ENCODE results near the gene POC1A.

Gene POC1A

GRCh38 chr3:52095990-52096775 lies 58.0 kb downstream of the POC1A start:
- no peak for DNase-seq

DNA sequence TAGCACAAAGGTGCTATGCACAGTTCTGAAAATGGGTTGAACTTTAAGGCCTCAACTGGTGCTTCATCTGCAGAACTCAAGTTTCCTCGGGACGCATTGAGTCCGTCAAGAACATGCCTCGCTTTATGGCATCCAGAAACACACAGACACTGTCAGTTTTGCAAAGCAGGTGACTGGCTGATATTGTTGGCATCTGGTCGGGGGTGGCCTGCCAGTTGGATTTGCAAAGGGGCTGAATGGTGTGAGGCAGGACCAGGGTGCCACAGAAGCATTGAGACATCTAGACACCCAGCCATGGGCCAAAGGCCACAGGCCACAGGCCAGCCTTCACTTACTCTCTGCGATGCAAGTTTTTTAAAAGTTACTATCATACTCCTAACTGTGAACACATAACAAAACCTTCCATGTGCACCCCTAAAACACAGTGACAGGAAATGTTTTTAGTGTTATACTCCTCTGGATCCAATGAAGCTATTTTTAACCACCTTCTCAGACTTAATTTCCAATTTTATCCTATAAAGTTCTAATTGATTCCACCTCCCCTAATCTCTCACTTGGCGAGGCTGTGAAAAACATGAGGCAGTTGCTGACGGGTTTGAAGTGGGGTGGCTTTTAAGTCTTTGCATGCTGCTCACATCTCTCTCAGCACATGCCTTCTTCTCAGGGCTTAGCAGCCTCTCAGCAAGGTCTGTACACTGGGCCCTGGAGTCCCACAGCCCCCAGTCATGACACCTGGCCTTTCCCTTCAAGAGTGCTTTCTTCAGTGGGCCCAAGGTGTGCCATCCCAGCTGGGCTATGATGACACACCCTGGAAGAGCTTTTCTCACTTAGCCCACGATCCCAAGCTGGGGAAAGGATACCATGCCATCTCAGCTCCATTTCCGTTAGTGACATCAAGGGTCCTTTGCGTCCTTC lies 59.4 kb downstream of the POC1A start:
- DNase-seq, result no peak

- no peak for DNase-seq
Measured at GRCh38 chr3:52093756-52094545, 60.3 kb downstream of the POC1A start.

- no peak for DNase-seq
Measured at GRCh38 chr3:52092891-52093290, 61.3 kb downstream of the POC1A start.

- DNase-seq, result no peak
Measured at GRCh38 chr3:52092271-52092660, 62.0 kb downstream of the POC1A start.

GRCh38 chr3:52091586-52092270 lies 62.5 kb downstream of the POC1A start:
- DNase-seq, result no peak

- no peak for DNase-seq
Measured at GRCh38 chr3:52090933-52091468, 63.2 kb downstream of the POC1A start.

DNA sequence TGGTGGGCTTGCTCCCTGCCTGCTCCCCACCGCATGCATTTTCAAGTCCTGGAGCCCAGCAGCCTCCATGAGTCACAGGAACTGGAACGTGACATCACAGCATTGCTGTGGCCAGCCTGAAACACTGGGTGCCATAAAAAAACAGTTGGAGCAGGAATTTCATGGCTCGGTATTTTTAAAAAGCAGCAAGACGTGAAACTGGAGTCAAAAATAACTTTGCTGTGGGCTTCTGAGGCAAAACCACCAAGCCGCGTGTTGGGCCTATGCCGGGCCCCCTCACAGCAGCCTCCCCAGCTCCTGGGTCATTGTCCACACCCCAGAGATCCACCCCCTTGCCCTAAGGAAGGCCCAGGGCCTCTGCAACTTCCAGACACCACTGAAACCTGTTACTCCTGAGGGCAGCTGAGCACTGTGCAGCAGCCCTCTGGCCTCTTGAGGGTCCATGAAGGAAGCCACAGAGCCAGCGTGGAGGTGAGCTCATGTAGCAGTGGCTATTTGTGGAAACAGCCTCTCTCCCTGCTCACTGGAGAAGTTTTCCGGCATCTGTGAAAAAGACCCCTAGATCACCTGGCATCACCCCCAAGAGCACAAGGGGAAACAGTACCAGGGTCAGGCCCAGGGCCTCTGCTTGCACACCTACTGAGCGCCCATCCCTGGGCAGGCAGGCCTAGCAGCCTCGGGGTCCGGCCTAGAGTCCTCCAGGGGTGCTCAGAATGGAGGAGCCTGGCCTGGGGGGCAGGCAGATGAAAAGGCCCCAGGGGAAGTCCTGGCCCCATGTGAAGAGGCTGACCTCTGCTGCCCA lies 63.9 kb downstream of the POC1A start:
- no peak for DNase-seq

GRCh38 chr3:52089691-52090090 lies 64.5 kb downstream of the POC1A start:
- no peak for DNase-seq

- no peak for DNase-seq
Measured at GRCh38 chr3:52088445-52089367, 65.5 kb downstream of the POC1A start.

DNA sequence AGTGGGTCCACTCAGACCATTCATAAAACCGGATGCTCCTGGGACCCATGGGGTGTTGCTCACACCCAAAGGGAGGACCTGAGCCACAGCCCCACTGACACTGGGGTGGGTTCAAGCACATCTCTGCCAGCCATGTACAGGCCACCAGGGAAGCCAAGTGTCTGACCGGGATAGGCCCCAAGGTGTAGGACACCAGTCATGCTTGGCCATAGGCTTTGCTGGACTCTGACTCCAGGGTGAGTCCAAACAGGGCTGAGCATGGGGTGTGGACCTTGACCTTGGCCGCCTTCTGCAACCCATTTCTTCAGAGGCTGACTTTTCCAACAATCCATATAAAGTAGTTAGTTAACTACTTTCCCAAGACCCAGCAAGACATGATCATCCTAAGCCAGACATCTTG lies 66.5 kb downstream of the POC1A start:
- no peak for DNase-seq

GRCh38 chr3:52086976-52087663 lies 67.1 kb downstream of the POC1A start:
- no peak for DNase-seq

DNA sequence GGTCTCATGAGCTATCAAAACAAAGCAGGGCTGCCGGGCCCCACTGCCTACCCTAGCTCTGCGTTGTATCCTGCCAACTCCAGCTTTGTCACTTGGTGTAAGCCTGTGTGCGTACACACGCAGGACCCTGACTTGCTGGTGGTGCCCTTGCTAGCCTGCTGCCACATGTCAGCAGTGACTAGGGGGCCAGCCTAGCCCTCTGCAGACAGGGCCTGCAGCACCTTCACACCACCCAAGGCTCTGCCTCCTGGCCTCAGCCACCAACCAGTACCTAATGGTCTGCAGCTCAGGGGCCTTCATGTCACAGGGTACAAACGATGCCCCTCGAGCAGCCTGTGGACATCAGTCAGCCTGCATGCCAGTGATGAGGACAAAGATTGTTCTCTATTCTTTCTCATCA lies 67.8 kb downstream of the POC1A start:
- no peak for DNase-seq

DNA sequence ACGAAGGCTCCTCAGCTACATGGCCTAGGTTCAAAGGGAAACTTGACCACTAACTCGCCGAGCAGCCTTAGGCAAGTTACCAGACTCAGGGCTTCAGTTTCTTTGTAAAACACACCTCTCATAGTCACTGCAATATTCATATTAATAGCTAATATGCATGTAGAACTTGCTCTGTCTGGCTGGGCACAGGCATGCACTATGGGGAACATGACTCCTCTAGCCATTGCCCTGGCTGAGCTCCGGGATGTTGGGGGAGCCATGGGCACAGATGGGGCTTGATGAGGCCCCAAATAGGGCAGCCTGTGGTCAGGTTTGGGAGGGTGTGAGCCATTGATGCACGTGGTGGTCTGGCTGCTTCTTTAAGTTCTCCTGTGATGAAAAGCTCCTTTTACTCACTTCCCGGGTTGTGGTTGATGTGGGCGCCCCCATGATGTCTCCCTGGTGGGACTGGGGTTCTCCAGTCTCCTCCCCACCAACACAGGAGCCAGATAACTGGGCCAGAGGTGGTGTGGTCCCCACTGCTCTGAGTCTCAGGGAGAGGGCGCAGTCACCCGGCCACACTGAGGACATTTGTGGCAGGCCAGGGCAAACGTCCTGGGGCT lies 68.4 kb downstream of the POC1A start:
- no peak for DNase-seq

DNA sequence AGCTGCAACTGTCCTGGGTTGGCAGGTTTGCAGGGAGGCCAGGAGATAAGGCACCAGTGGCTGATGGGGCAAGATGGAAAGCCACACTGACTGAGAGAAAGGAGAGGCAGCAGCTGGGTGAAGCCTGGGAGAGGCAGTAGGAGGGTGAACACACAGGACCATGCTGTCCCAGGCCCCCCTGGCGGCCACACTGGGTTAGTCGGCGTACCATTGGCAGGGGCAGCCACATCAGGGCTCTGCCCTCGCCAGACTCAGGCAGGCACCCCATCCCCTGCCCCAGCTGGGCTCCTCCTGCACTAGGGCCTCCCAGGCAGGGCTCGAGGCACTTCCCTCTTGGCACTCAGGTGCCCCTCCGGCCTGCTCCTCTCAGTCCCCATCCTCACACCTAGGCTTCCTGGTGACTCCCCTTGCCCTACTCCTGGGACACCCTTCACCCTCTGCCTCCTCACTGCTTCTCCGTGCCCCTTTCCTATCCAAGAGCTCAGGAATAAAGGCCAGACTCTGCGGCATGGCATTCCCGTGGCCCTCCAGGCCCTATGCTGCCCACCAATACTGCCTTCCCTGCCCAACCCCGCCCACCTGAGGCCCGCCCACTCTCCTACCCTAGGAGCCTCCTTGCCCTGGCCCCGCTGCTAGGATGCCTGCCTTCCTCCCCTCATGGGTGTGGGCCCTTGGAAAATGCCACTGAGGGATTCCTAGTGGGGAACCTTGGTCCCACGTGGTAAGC lies 69.1 kb downstream of the POC1A start:
- no peak for DNase-seq

- DNase-seq, result no peak
Measured at GRCh38 chr3:52084216-52084945, 69.8 kb downstream of the POC1A start.

DNA sequence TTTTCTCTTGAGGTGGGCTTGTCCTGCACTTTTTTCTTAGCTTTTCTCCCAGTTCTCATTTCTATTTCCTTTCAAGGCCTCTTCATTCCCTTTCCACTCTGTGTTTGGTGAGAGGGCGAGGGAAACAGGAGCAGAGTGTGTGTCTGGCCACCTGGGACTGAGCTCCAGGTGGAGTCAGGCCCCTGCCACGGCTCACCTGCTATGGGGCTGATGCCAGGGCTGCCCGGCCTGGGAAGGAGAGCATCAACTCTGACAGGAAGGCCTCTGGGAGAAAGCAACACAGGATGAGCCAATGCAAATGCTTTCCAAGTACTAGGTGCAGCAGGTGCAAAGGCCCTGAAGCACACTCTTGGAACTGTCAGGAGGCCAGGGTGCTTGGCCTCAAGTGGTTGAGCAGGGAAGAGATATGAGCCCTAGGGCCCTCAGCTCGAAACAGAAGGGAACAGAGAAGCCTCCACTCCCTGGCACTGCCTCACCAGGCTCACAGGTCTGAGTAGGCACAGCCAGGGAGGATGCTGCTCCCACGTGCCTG lies 70.6 kb downstream of the POC1A start:
- no peak for DNase-seq

DNA sequence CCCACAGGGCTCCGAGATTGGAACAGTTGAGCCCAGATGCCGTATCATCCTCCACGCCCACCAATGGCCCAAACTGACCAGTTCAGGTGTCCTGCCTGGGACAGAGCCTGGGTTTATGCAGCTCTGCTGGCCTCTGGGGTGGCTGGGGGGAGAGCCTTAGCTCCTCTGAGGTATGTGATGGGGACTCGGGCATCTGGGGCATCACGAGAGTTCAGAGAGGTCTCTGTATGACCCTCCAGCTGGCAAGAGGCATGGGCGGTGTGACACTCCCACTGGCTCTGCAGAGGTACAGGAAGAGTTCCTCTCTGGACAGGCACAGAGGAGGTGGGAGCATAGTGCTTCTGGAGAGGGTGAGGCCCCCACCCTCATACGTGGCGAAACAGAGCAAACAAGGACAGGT lies 71.3 kb downstream of the POC1A start:
- no peak for DNase-seq
